B cell (primary cell): ENCODE measurements around the gene ZNHIT1.

Source experiments
- EZH2 ChIP-seq: IDR thresholded peaks from 2 replicates; pipeline ENCODE4 v1.6.1; 2012; ENCODE audit warnings: borderline replicate concordance, low read depth, mild to moderate bottlenecking, moderate library complexity, low read length; ENCODE audit not compliant: insufficient read depth, poor library complexity, severe bottlenecking
- TF ChIP-seq, protein P1 (sequence below): fragments of 200-600 bp; IDR thresholded peaks from one replicate; pipeline ENCODE4 v1.8.0; 2022; ENCODE audit warnings: antibody characterized with exemption, mild to moderate bottlenecking

DNA sequence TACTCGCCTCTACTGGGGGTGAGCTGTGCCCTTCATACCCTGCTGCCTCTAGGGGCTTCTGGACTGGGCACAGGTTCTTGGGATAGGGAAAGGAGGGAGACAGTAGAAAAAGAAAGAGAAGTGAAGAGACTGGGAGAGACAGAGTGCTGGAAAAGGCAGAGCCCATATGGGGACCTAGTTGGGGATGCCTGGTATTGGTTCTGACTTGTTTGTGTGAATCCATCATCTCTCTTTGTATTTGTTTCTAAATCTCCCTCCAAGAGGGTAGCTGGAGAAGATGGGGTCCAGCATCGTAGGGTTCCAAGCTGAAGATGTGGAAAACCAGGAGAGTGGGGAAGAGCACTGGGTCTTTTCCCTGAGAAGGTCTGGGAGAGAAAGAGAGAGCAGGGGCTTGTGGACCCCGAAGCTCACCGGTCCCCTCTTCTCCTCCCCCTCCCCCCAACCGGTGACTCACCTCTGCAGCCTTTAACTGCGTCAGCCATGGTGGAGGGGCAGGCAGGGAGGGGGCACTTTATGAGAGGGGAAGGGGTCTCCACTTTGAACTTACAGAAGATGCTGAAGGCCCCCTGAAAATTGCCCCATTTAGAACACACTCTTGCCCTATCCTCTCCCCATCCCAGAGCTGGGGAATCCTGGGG lies 49.4 kb upstream of the ZNHIT1 start:
- TF ChIP-seq, protein P1, sequence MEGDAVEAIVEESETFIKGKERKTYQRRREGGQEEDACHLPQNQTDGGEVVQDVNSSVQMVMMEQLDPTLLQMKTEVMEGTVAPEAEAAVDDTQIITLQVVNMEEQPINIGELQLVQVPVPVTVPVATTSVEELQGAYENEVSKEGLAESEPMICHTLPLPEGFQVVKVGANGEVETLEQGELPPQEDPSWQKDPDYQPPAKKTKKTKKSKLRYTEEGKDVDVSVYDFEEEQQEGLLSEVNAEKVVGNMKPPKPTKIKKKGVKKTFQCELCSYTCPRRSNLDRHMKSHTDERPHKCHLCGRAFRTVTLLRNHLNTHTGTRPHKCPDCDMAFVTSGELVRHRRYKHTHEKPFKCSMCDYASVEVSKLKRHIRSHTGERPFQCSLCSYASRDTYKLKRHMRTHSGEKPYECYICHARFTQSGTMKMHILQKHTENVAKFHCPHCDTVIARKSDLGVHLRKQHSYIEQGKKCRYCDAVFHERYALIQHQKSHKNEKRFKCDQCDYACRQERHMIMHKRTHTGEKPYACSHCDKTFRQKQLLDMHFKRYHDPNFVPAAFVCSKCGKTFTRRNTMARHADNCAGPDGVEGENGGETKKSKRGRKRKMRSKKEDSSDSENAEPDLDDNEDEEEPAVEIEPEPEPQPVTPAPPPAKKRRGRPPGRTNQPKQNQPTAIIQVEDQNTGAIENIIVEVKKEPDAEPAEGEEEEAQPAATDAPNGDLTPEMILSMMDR: no peak
- TF ChIP-seq EZH2: no peak
